Uterus (tissue), 4 donors: ENCODE data around the gene CHRNB1. TPM values are rescaled to one million over a fixed set of nuclear protein-coding genes. Genes with fewer than 3 reads are reported as not detected.

ENCODE experiments used
- DNase-seq, 2 donors: peaks; one replicate each; pipeline ENCODE4 v3.0.0-alpha.2; 2019 to 2020
- H3K27ac ChIP-seq, 2 donors: fragments of 200-600 bp; sonication (generic); 1 replicate in 1 of 2; 2 replicates in 1 of 2; pipeline ENCODE4 v1.5.1; 2016 to 2018
- H3K27me3 ChIP-seq, 2 donors: fragments of 200-600 bp; sonication (generic); one replicate each; pipeline ENCODE4 v1.5.1; 2018 to 2019; ENCODE audit warnings: control low read depth in 1 of 2
- H3K36me3 ChIP-seq, 2 donors: fragments of 200-600 bp; sonication (generic); one replicate each; pipeline ENCODE4 v1.5.1; 2019; ENCODE audit warnings: control low read depth in 1 of 2
- H3K4me1 ChIP-seq, 2 donors: fragments of 200-600 bp; sonication (generic); one replicate each; pipeline ENCODE4 v1.5.1; 2018 to 2019; ENCODE audit warnings: control low read depth in 1 of 2
- H3K4me3 ChIP-seq, 2 donors: fragments of 200-600 bp; sonication (generic); 1 replicate in 1 of 2; 2 replicates in 1 of 2; pipeline ENCODE4 v1.5.1; 2018 to 2019; ENCODE audit warnings: mild to moderate bottlenecking in 1 of 2
- H3K9me3 ChIP-seq, 2 donors: fragments of 200-600 bp; sonication (generic); one replicate each; pipeline ENCODE4 v1.5.1; 2019; ENCODE audit warnings: control low read depth in 1 of 2
- CTCF ChIP-seq, 4 experiments: fragments of 200-600 bp in 2 of 4; fragments of 450-650 bp in 2 of 4; sonication (generic) in 2 of 4; IDR thresholded peaks; one replicate each; pipeline ENCODE4 v1.5.1; 2016 to 2019; ENCODE audit warnings: antibody characterized with exemption in 4 of 4, mild to moderate bottlenecking in 2 of 4, moderate library complexity in 1 of 4
- POLR2A ChIP-seq, 2 donors: fragments of 450-650 bp; IDR thresholded peaks; one replicate each; pipeline ENCODE4 v1.6.1; 2016; ENCODE audit warnings: antibody characterized with exemption in 2 of 2, mild to moderate bottlenecking in 1 of 2, moderate library complexity in 1 of 2
- intact Hi-C: fragments of 100-400 bp; cut with DNase I; formaldehyde crosslinking; loops from one replicate; pipeline ENCODE4 v1.15.1; 2023; ENCODE audit warnings: low total_unique reads
- total RNA-seq, 4 donors: library from RNA; depleted of rRNA in 3 of 4; stranded (reverse); fragments of >200 nt in 3 of 4; gene quantifications; one replicate each; pipeline versions ENCODE4 v1.1.0 to v1.2.4, GENCODE V29; 2014 to 2023
- donor health status: DM: yes; HTN: yes; CAD: no.

The CHRNB1 gene
- total RNA-seq, 4 donors from 2014 or later: 3.2 to 16.9 (median 10.9) TPM

- H3K4me3 ChIP-seq: peak overlapping the region in 1 of 2 donors; percentile 16
- peak overlapping the region; percentile 41 to 64 for H3K27ac ChIP-seq
- DNase-seq: no peak
- peaks cover 0 to 23% of the 10 kb centered on the region in 2 donors for H3K27me3 ChIP-seq
- H3K9me3 ChIP-seq: no peaks in the 10 kb centered on the region
- TF ChIP-seq CTCF (IDR thresholded peaks at IDR 0.05): no peak
- no peak for TF ChIP-seq POLR2A (IDR thresholded peaks at IDR 0.05)
- H3K36me3 ChIP-seq: no peaks in the 10 kb centered on the region
- intact Hi-C loops: loop anchor here (10.0 kb wide), 1 partner anchor 46 kb away; the partner anchor contains the start of genes POLR2A and SLC35G6
- H3K4me1 ChIP-seq: peaks cover 0 to 43% of the 10 kb centered on the region in 2 donors
Observed at GRCh38 chr17:7438656-7439460, 6.0 kb upstream of the CHRNB1 start.

- peak within 1 kb of the TSS; percentile 17 to 19 for H3K4me3 ChIP-seq
- no peaks in the 10 kb centered on the region for H3K36me3 ChIP-seq
- peak within 1 kb of the TSS; percentile 41 to 64 for H3K27ac ChIP-seq
- TF ChIP-seq CTCF (IDR thresholded peaks at IDR 0.05) (no peak), POLR2A (IDR thresholded peaks at IDR 0.05) (no peak)
- H3K27me3 ChIP-seq: peaks cover 0 to 23% of the 10 kb centered on the region in 2 donors
- intact Hi-C loops: loop anchor here (10.0 kb wide), 1 partner anchor 45 kb away; the partner anchor contains the start of genes POLR2A and SLC35G6
- H3K4me1 ChIP-seq: peaks cover 0 to 43% of the 10 kb centered on the region in 2 donors
- no peak for DNase-seq
- no peaks in the 10 kb centered on the region for H3K9me3 ChIP-seq
Observed at GRCh38 chr17:7439462-7440112, 5.3 kb upstream of the CHRNB1 start, which contains the start of gene FGF11. FGF11 (plus strand) TSS chr17:7439512; CDS start chr17:7439621, 109 bp downstream.

- TF ChIP-seq CTCF (IDR thresholded peaks at IDR 0.05): no peak
- TF ChIP-seq POLR2A (IDR thresholded peaks at IDR 0.05): no peak
- DNase-seq: peak; percentile 40 to 67
- Histone ChIP-seq H3K9me3 (no peaks in the 10 kb centered on the region), H3K4me1 (peaks cover 0 to 48% of the 10 kb centered on the region in 2 donors), H3K4me3 (peak overlapping the region; percentile 17 to 19), H3K27ac (peak overlapping the region; percentile 12 to 36), H3K36me3 (no peaks in the 10 kb centered on the region), H3K27me3 (peaks cover 0 to 23% of the 10 kb centered on the region in 2 donors)
- intact Hi-C loops: no loop called here
Observed at GRCh38 chr17:7440113-7440833, 4.6 kb upstream of the CHRNB1 start.

GRCh38 chr17:7440834-7441195, 4.0 kb upstream of the CHRNB1 start:
- TF ChIP-seq POLR2A (IDR thresholded peaks at IDR 0.05) (no peak), CTCF (IDR thresholded peaks at IDR 0.05) (no peak)
- no peaks in the 10 kb centered on the region for H3K36me3 ChIP-seq
- intact Hi-C loops: no loop called here
- peaks cover 0 to 44% of the 10 kb centered on the region in 2 donors for H3K4me1 ChIP-seq
- H3K9me3 ChIP-seq: no peaks in the 10 kb centered on the region
- H3K4me3 ChIP-seq: no peak overlapping the region
- H3K27ac ChIP-seq: peak overlapping the region; percentile 12 to 36
- peak in 1 of 2 donors; percentile 38 for DNase-seq
- peaks cover 0 to 27% of the 10 kb centered on the region in 2 donors for H3K27me3 ChIP-seq
